GM13976 (cell line): Measurements from ENCODE around the gene FOXD1.

Experiments
- DNase-seq: peaks from one replicate; pipeline ENCODE4 v3.0.0; 2012; ENCODE audit warnings: low spot score
- CTCF ChIP-seq: IDR thresholded peaks from 2 replicates; pipeline ENCODE4 v1.5.1; 2012; ENCODE audit warnings: borderline replicate concordance, mild to moderate bottlenecking; ENCODE audit not compliant: insufficient read depth; ENCODE audit errors: extremely low read depth, missing control alignments, control extremely low read depth
- in situ Hi-C: fragments of 300-500 bp; cut with MboI; formaldehyde crosslinking; loops from one replicate; pipeline ENCODE4 v1.12.0; 2022; ENCODE audit warnings: low sequenced_read_pairs, mixed read lengths, inconsistent platforms; ENCODE audit not compliant: unreplicated experiment

FOXD1 gene

DNA sequence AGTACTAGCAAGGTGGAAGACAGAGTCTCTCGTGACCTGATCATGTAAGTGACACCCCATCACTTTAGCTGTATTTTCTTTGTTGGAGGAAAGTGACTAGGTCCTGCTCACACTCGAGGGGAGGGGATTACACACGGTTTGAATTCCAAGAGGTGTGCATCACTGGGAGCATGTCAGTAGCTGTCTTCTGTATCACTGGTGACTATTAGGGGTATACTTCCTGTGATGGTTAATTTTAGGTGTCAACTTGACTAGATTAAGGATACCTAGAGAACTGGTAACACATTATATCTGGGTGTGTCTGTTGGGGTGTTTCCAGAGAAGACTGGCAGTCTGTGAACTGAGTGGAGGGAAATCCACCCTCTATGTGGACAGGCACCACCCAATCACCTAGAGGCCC, 22.5 kb downstream of the FOXD1 start:
- TF ChIP-seq CTCF = no peak
- in situ Hi-C loops = no loop called here
- no peak for DNase-seq

GRCh38 chr5:73424556-73424977, 24.0 kb downstream of the FOXD1 start:
- in situ Hi-C loops = no loop called here
- no peak for TF ChIP-seq CTCF
- DNase-seq = no peak

DNA sequence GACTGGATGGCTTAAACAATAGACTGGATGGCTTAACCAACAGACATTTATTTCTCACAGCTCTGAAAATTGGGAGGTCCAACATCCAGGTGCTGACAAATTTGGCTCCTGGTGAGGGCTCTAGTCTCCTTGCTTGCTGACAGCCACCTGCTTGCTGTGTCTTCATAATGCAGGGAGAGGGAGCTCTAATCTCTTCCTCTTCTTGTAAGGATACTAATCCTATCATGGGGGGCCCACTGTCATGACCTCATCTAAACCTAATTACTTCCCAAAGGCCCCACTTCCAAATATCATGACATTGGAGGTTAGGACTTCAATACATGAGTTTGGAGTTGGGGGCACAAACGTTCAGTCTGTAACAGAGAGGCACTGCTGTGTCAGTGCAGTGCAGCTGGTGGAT, 26.4 kb downstream of the FOXD1 start:
- in situ Hi-C loops = no loop called here
- DNase-seq = no peak
- TF ChIP-seq CTCF = no peak

- in situ Hi-C loops = no loop called here
- no peak for TF ChIP-seq CTCF
- no peak for DNase-seq
Measured at GRCh38 chr5:73420666-73421065, 27.9 kb downstream of the FOXD1 start.

- in situ Hi-C loops = no loop called here
- no peak for TF ChIP-seq CTCF
- DNase-seq = no peak
Measured at GRCh38 chr5:73419465-73420390, 28.8 kb downstream of the FOXD1 start.

- DNase-seq = no peak
- in situ Hi-C loops = no loop called here
- TF ChIP-seq CTCF = no peak
Measured at GRCh38 chr5:73419117-73419464, 29.5 kb downstream of the FOXD1 start.
